Endodermal cell (in vitro differentiated cells): ENCODE results near the gene ARHGEF11. TPM values are rescaled to one million over a fixed set of nuclear protein-coding genes. Genes with fewer than 3 reads are reported as not detected.

ENCODE experiments used
- DNase-seq: peaks from one replicate; pipeline ENCODE4 v3.0.0-alpha.2; 2017
- H3K27ac ChIP-seq: 2 replicates; pipeline ENCODE4 v1.5.1; 2013; ENCODE audit warnings: mild to moderate bottlenecking, low read depth, low read length, moderate library complexity
- H3K27me3 ChIP-seq: 2 replicates; pipeline ENCODE4 v1.6.1; 2013; ENCODE audit warnings: mild to moderate bottlenecking, low read length, moderate library complexity; ENCODE audit not compliant: insufficient read depth, control insufficient read depth, poor library complexity, severe bottlenecking
- H3K36me3 ChIP-seq: 2 replicates; pipeline ENCODE4 v1.7.0; 2013; ENCODE audit warnings: mild to moderate bottlenecking, low read length, moderate library complexity; ENCODE audit not compliant: control insufficient read depth, insufficient read depth
- H3K4me1 ChIP-seq: one replicate; pipeline ENCODE4 v1.7.0; 2013; ENCODE audit warnings: low read length; ENCODE audit not compliant: control insufficient read depth, insufficient read depth
- H3K4me3 ChIP-seq: 2 replicates; pipeline ENCODE4 v1.5.1; 2013; ENCODE audit warnings: mild to moderate bottlenecking, low read length, moderate library complexity
- H3K9ac ChIP-seq: 2 replicates; pipeline ENCODE4 v1.6.1; 2013; ENCODE audit warnings: mild to moderate bottlenecking, low read length, moderate library complexity; ENCODE audit not compliant: poor library complexity, severe bottlenecking; ENCODE audit errors: extremely low read depth
- H3K9me3 ChIP-seq: 2 replicates; pipeline ENCODE4 v1.6.1; 2013; ENCODE audit warnings: mild to moderate bottlenecking, low read length, moderate library complexity; ENCODE audit not compliant: control insufficient read depth
- H3K27ac Mint-ChIP-seq: 2 replicates; pipeline ENCODE4 v1.8.0; 2020; ENCODE audit warnings: mixed read lengths
- H3K27me3 Mint-ChIP-seq: 2 replicates; pipeline ENCODE4 v1.8.0; 2021; ENCODE audit warnings: mild to moderate bottlenecking, mixed read lengths; ENCODE audit not compliant: insufficient read depth
- H3K36me3 Mint-ChIP-seq: 2 replicates; pipeline ENCODE4 v1.8.0; 2020; ENCODE audit warnings: low read depth, mixed read lengths
- H3K4me1 Mint-ChIP-seq: 2 replicates; pipeline ENCODE4 v1.8.0; 2020; ENCODE audit warnings: mixed read lengths
- H3K4me3 Mint-ChIP-seq: 2 replicates; pipeline ENCODE4 v1.8.0; 2020; ENCODE audit warnings: mild to moderate bottlenecking, moderate library complexity, mixed read lengths
- H3K9me3 Mint-ChIP-seq: 2 replicates; pipeline ENCODE4 v1.8.0; 2020; ENCODE audit warnings: mild to moderate bottlenecking, mixed read lengths
- CTCF ChIP-seq: fragments of 200-600 bp; sonication (generic); conservative IDR thresholded peaks from 2 replicates; pipeline ENCODE4 v1.5.0; 2021; ENCODE audit warnings: antibody characterized with exemption, mild to moderate bottlenecking
- WGBS, 2 experiments: methylation state at CpG; one replicate each; pipeline versions ENCODE4 v1.1.5 to v1.1.7; 2013; ENCODE audit warnings: missing lambda C conversion rate in 2 of 2, mixed read lengths in 1 of 2; ENCODE audit not compliant: insufficient coverage in 1 of 2, insufficient read length in 1 of 2; 5-methylcytosine and 5-hydroxymethylcytosine counted together
- total RNA-seq, 2 donors: library from RNA; stranded (reverse); fragmentation: NEBNext Ultra II Directional in 1 of 2; extraction: Animal tissue kit (Norgen Biotek cat#: 25700) in 1 of 2; gene quantifications; 2 replicates in 1 of 2; 3 replicates in 1 of 2; pipeline ENCODE4 v1.2.1, GENCODE V29; 2021

The ARHGEF11 gene
- total RNA-seq, 2 donors from 2014 or later = 54.2 to 56.5 TPM

GRCh38 chr1:156959414-156959813 is 86.1 kb downstream of the ARHGEF11 start:
- H3K36me3 Mint-ChIP-seq = peaks cover 94% of the 10 kb centered on the region
- no peak for TF ChIP-seq CTCF
- H3K36me3 ChIP-seq = peaks cover 92% of the 10 kb centered on the region
- H3K27me3 Mint-ChIP-seq = no peaks in the 10 kb centered on the region
- H3K4me3 Mint-ChIP-seq = no peak overlapping the region
- H3K4me1 Mint-ChIP-seq = no peaks in the 10 kb centered on the region
- H3K9me3 Mint-ChIP-seq = no peaks in the 10 kb centered on the region
- H3K9ac ChIP-seq = no peak overlapping the region
- no peaks in the 10 kb centered on the region for H3K9me3 ChIP-seq
- H3K27me3 ChIP-seq = no peaks in the 10 kb centered on the region
- no peaks in the 10 kb centered on the region for H3K4me1 ChIP-seq
- H3K4me3 ChIP-seq = no peak overlapping the region
- WGBS, 2 experiments = 89 to 98% methylated on average over 2 of the region's 2 CpGs
- no peak overlapping the region for H3K27ac ChIP-seq
- DNase-seq = no peak
- H3K27ac Mint-ChIP-seq = peak overlapping the region; percentile 8

- no peaks in the 10 kb centered on the region for H3K4me1 ChIP-seq
- no peak for TF ChIP-seq CTCF
- Mint-ChIP-seq H3K4me3 (no peak overlapping the region), H3K27ac (no peak overlapping the region), H3K36me3 (peaks cover 89% of the 10 kb centered on the region), H3K27me3 (no peaks in the 10 kb centered on the region), H3K9me3 (no peaks in the 10 kb centered on the region), H3K4me1 (no peaks in the 10 kb centered on the region)
- DNase-seq = no peak
- no peak overlapping the region for H3K4me3 ChIP-seq
- H3K36me3 ChIP-seq = peaks cover 88% of the 10 kb centered on the region
- no peak overlapping the region for H3K27ac ChIP-seq
- no peaks in the 10 kb centered on the region for H3K27me3 ChIP-seq
- H3K9me3 ChIP-seq = no peaks in the 10 kb centered on the region
- H3K9ac ChIP-seq = no peak overlapping the region
- WGBS, 2 experiments = 83 to 87% methylated on average over 2 of the region's 2 CpGs
Measured at GRCh38 chr1:156958247-156958714, 87.3 kb downstream of the ARHGEF11 start.

- H3K27ac ChIP-seq = no peak overlapping the region
- H3K36me3 Mint-ChIP-seq = peaks cover 90% of the 10 kb centered on the region
- H3K9ac ChIP-seq = no peak overlapping the region
- 94 to 95% methylated on average over 3 of the region's 3 CpGs for WGBS, 2 experiments
- H3K27ac Mint-ChIP-seq = no peak overlapping the region
- H3K9me3 ChIP-seq = no peaks in the 10 kb centered on the region
- H3K4me1 Mint-ChIP-seq = peaks cover 3% of the 10 kb centered on the region
- no peaks in the 10 kb centered on the region for H3K9me3 Mint-ChIP-seq
- no peak for DNase-seq
- H3K4me3 ChIP-seq = no peak overlapping the region
- H3K4me3 Mint-ChIP-seq = no peak overlapping the region
- peaks cover 89% of the 10 kb centered on the region for H3K36me3 ChIP-seq
- H3K27me3 ChIP-seq = no peaks in the 10 kb centered on the region
- no peaks in the 10 kb centered on the region for H3K4me1 ChIP-seq
- no peak for TF ChIP-seq CTCF
- no peaks in the 10 kb centered on the region for H3K27me3 Mint-ChIP-seq
Measured at GRCh38 chr1:156957634-156958033, 87.9 kb downstream of the ARHGEF11 start.
